ENCODE measurements around the gene ILRUN. TPM values are rescaled to one million over a fixed set of nuclear protein-coding genes. Genes with fewer than 3 reads are reported as not detected.
A peak's percentile ranks its signal among the peaks of the same experiment; 100 is the strongest.

The ILRUN gene
- polyA plus RNA-seq, 3 donors: 6.2 to 19.3 (median 6.5) TPM

DNA sequence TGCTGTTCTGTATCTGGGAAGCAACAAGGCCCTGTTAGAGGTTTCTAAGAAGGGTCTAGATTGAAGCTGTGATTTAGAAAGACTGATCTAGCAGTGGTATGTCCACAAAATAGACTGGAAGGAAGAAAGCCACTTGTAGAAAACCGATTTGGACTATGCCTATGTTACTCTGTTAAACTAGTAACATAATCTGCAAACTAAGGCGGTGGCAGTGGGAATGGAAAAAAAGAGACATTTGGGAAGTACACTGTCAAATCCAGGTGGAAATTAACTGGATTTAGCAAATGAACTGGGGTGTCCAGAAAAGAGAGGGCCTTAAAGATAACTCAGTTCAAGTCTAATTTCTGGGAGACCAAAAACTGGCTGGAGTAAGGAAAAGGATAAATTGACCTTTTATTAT is 11.6 kb downstream of the ILRUN start:
- Mint-ChIP-seq H3K27ac (peak overlapping the region in 1 of 7 donors; percentile 29), H3K4me3 (no peak overlapping the region), H3K27me3 (ENCODE audit: low read depth in 3 of 3) (no peaks in the 10 kb centered on the region), H3K9me3 (no peaks in the 10 kb centered on the region), H3K36me3 (peaks cover 6 to 15% of the 10 kb centered on the region in 2 donors), H3K4me1 (peaks cover 19% of the 10 kb centered on the region)
- peaks cover 95% of the 10 kb centered on the region for H3K79me2 ChIP-seq (ENCODE audit: insufficient read depth, low read length)
- H3K36me3 ChIP-seq (replicated peaks in 1 of 2; ENCODE audit: control insufficient read depth in 1 of 2, insufficient read depth in 2 of 2, low read length in 2 of 2): peaks cover 0 to 2% of the 10 kb centered on the region in 2 donors
- H3K27ac ChIP-seq (ENCODE audit: low read depth in 1 of 2, low read length in 2 of 2): no peak overlapping the region
- intact Hi-C loops (cut with micrococcal nuclease): no loop called here
- no peak for DNase-seq
- TF ChIP-seq, protein P1, sequence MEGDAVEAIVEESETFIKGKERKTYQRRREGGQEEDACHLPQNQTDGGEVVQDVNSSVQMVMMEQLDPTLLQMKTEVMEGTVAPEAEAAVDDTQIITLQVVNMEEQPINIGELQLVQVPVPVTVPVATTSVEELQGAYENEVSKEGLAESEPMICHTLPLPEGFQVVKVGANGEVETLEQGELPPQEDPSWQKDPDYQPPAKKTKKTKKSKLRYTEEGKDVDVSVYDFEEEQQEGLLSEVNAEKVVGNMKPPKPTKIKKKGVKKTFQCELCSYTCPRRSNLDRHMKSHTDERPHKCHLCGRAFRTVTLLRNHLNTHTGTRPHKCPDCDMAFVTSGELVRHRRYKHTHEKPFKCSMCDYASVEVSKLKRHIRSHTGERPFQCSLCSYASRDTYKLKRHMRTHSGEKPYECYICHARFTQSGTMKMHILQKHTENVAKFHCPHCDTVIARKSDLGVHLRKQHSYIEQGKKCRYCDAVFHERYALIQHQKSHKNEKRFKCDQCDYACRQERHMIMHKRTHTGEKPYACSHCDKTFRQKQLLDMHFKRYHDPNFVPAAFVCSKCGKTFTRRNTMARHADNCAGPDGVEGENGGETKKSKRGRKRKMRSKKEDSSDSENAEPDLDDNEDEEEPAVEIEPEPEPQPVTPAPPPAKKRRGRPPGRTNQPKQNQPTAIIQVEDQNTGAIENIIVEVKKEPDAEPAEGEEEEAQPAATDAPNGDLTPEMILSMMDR (IDR thresholded peaks at IDR 0.05): no peak
- peaks cover 16 to 18% of the 10 kb centered on the region in 2 donors for H3K4me1 ChIP-seq (ENCODE audit: control insufficient read depth in 1 of 2, insufficient read depth in 2 of 2, low read length in 2 of 2)
- no peaks in the 10 kb centered on the region for H3K27me3 ChIP-seq (ENCODE audit: control insufficient read depth in 2 of 2, insufficient read depth in 2 of 2, low read length in 2 of 2)
- WGBS (ENCODE audit: insufficient coverage): 100% methylated on average over 1 of the region's 2 CpGs
- H3K4me2 ChIP-seq (replicated peaks; ENCODE audit: extremely low read depth, low read length, poor library complexity, severe bottlenecking): no peak overlapping the region
- H3K9me3 ChIP-seq (replicated peaks in 1 of 2; ENCODE audit: control insufficient read depth in 1 of 2, insufficient read depth in 1 of 2, low read length in 2 of 2): no peaks in the 10 kb centered on the region
- no peak overlapping the region for H2AFZ ChIP-seq (ENCODE audit: insufficient read depth, low read depth, low read length, poor library complexity, severe bottlenecking)
- H4K20me1 ChIP-seq (ENCODE audit: insufficient read depth, low read length): peaks cover 67% of the 10 kb centered on the region
- H3K4me3 ChIP-seq (replicated peaks in 1 of 3; ENCODE audit: low read depth in 2 of 3, low read length in 3 of 3): no peak overlapping the region
- H3K9ac ChIP-seq (ENCODE audit: insufficient read depth, low read length, poor library complexity, severe bottlenecking): no peak overlapping the region

DNA sequence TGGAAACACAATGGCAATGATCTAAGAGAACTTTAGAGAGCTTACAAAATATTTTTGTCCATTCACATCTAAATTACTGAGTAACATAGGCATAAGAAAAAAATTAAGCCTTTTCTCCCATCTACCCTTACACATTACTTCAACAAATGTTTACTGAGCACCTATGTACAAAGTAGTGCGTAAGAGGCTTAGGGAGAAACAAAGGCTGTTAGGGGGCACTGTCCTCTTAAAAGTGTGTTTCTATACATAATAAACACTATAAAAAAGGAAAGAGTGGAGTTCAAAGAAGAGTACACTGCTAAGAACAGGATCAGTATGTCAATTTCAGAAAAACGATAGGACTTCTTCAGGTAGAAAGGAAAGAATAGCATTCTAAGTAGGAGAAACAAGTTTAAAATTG is 12.2 kb downstream of the ILRUN start:
- H3K9me3 ChIP-seq (replicated peaks in 1 of 2; ENCODE audit: control insufficient read depth in 1 of 2, insufficient read depth in 1 of 2, low read length in 2 of 2): no peaks in the 10 kb centered on the region

More for the DNA sequence above, 12.2 kb downstream of the ILRUN start:
- H3K9me3 Mint-ChIP-seq: no peaks in the 10 kb centered on the region
- Histone ChIP-seq H3K4me2 (replicated peaks; ENCODE audit: extremely low read depth, low read length, poor library complexity, severe bottlenecking) (no peak overlapping the region), H3K27ac (ENCODE audit: low read depth in 1 of 2, low read length in 2 of 2) (no peak overlapping the region), H3K9ac (ENCODE audit: insufficient read depth, low read length, poor library complexity, severe bottlenecking) (no peak overlapping the region), H3K4me1 (ENCODE audit: control insufficient read depth in 1 of 2, insufficient read depth in 2 of 2, low read length in 2 of 2) (peaks cover 20 to 24% of the 10 kb centered on the region in 2 donors), H3K79me2 (ENCODE audit: insufficient read depth, low read length) (peaks cover 95% of the 10 kb centered on the region), H3K27me3 (ENCODE audit: control insufficient read depth in 2 of 2, insufficient read depth in 2 of 2, low read length in 2 of 2) (no peaks in the 10 kb centered on the region), H3K36me3 (replicated peaks in 1 of 2; ENCODE audit: control insufficient read depth in 1 of 2, insufficient read depth in 2 of 2, low read length in 2 of 2) (peaks cover 0 to 2% of the 10 kb centered on the region in 2 donors), H4K20me1 (ENCODE audit: insufficient read depth, low read length) (peaks cover 66% of the 10 kb centered on the region), H2AFZ (ENCODE audit: insufficient read depth, low read depth, low read length, poor library complexity, severe bottlenecking) (no peak overlapping the region), H3K4me3 (replicated peaks in 1 of 3; ENCODE audit: low read depth in 2 of 3, low read length in 3 of 3) (no peak overlapping the region)
- no peak overlapping the region for H3K27ac Mint-ChIP-seq
- H3K36me3 Mint-ChIP-seq: peaks cover 6 to 15% of the 10 kb centered on the region in 2 donors
- H3K4me1 Mint-ChIP-seq: peaks cover 22% of the 10 kb centered on the region
- TF ChIP-seq, protein P1 (IDR thresholded peaks at IDR 0.05): no peak
- no peak overlapping the region for H3K4me3 Mint-ChIP-seq
- no peak for DNase-seq
- H3K27me3 Mint-ChIP-seq (ENCODE audit: low read depth in 3 of 3): no peaks in the 10 kb centered on the region
- intact Hi-C loops (cut with micrococcal nuclease): no loop called here
- 100% methylated on average over 1 of the region's 2 CpGs for WGBS (ENCODE audit: insufficient coverage)

All from CD14-positive monocyte (primary cell).